ENCODE measurements around the gene HOXD11.

GRCh38 chr2:176135035-176135440 lies 28.0 kb downstream of the HOXD11 start:
- TF ChIP-seq, protein P1, sequence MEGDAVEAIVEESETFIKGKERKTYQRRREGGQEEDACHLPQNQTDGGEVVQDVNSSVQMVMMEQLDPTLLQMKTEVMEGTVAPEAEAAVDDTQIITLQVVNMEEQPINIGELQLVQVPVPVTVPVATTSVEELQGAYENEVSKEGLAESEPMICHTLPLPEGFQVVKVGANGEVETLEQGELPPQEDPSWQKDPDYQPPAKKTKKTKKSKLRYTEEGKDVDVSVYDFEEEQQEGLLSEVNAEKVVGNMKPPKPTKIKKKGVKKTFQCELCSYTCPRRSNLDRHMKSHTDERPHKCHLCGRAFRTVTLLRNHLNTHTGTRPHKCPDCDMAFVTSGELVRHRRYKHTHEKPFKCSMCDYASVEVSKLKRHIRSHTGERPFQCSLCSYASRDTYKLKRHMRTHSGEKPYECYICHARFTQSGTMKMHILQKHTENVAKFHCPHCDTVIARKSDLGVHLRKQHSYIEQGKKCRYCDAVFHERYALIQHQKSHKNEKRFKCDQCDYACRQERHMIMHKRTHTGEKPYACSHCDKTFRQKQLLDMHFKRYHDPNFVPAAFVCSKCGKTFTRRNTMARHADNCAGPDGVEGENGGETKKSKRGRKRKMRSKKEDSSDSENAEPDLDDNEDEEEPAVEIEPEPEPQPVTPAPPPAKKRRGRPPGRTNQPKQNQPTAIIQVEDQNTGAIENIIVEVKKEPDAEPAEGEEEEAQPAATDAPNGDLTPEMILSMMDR (IDR thresholded peaks at IDR 0.05; ENCODE audit: low read depth, low read length) = no peak; the same call in 1 of the 2 replicates
- no peak for TF ChIP-seq EZH2phosphoT487 (IDR thresholded peaks at IDR 0.05; ENCODE audit: low read depth)
